ENCODE measurements around the gene FLNC. TPM values are rescaled to one million over a fixed set of nuclear protein-coding genes. Genes with fewer than 3 reads are reported as not detected.

FLNC gene
- total and polyA plus RNA-seq, 9 of the 15 experiments (the other 6 are each of a cell fraction or from before 2014, with no cell fraction given) = 0.90 to 155 (median 28.8) TPM

GRCh38 chr7:128903621-128904361 lies 73.6 kb downstream of the FLNC start:
- WGBS (ENCODE audit: insufficient coverage, low coverage, missing lambda C conversion rate) = 41% methylated on average over 12 of the region's 14 CpGs
- ATAC-seq = peak; percentile 8; the same call in 1 of the 3 replicates
- peak overlapping the region; percentile 58; the same call in 1 of the 2 replicates for H3K4me2 ChIP-seq (ENCODE audit: insufficient read depth, low read length)

More at GRCh38 chr7:128903621-128904361, 73.6 kb downstream of the FLNC start:
- Histone ChIP-seq H3K9ac (ENCODE audit: insufficient read depth in 1 of 2, low read depth in 2 of 2, low read length in 2 of 2) (0 out of 4 replicates have a peak overlapping the region, but pooled peaks of 1 of the 2 experiments have one; percentile 26), H3K9me3 (replicated peaks; ENCODE audit: control insufficient read depth, insufficient read depth, low read depth, low read length) (peaks cover 7% of the 10 kb centered on the region; the same call in 1 of the 2 replicates), H4K20me1 (replicated peaks; ENCODE audit: control insufficient read depth, insufficient read depth, low read length) (no peaks in the 10 kb centered on the region), H2AFZ (ENCODE audit: low read depth, low read length) (no peak overlapping the region), H3K36me3 (ENCODE audit: control insufficient read depth, insufficient read depth, low read length) (no peaks in the 10 kb centered on the region), H3K4me1 (replicated peaks in 1 of 2; ENCODE audit: control insufficient read depth in 2 of 2, insufficient read depth in 2 of 2, low read length in 2 of 2) (peaks cover 13 to 29% of the 10 kb centered on the region in 2 experiments), H3K79me2 (ENCODE audit: control insufficient read depth, insufficient read depth, low read length) (no peaks in the 10 kb centered on the region), H3K27me3 (ENCODE audit: control insufficient read depth in 2 of 2, insufficient read depth in 2 of 2, low read length in 2 of 2) (peaks cover 8 to 24% of the 10 kb centered on the region in 2 experiments), H3K27ac (ENCODE audit: extremely low read depth, low read depth, low read length) (no peak overlapping the region), H3K9me1 (ENCODE audit: control insufficient read depth, insufficient read depth, low read length) (no peaks in the 10 kb centered on the region), H3K4me3 (no peak overlapping the region)
- intact Hi-C loops (cut with micrococcal nuclease) = loop anchor here (1.0 kb wide), 2 partner anchors 188 to 307 kb away; no protein-coding TSS in a partner anchor
- DNase-seq (ENCODE audit: extremely low read depth in 1 of 4, low spot score in 3 of 4) = no peak
- no TSS peak for BruUV-seq (replicated peaks)
- TF ChIP-seq PML (IDR thresholded peaks at IDR 0.05; ENCODE audit: low read length) (no peak), OTX1 (CRISPR knock-in tag; IDR thresholded peaks at IDR 0.05) (0 out of 2 replicates have a peak, but pooled peaks have one; percentile 8)
- POLR2A ChIA-PET = interaction anchor here (0.5 to 1.0 kb wide), 5 partner anchors 8 to 442 kb away, joined by 3 to 4 read pairs (median 3); no protein-coding TSS in a partner anchor
- FAIRE-seq = no peak
- in situ Hi-C loops (cut with MboI) = no loop called here
- CTCF ChIA-PET (ENCODE audit: low intra/inter-chr PET ratio) = interaction anchor here (1.5 to 1.6 kb wide), 2 partner anchors 188 to 307 kb away, joined by 5 to 10 read pairs; no protein-coding TSS in a partner anchor
